Colon (tissue), 2 donors: Measurements from ENCODE around the gene ACSL5.
"Not testable (repeated sequence)": the region's sequence is repeated elsewhere in the genome, so short reads cannot be mapped to it uniquely, and the experiment has no call there.

Experiments used
- FAIRE-seq: peaks from 2 replicates; lab custom pipeline; 2012; peaks lifted over from hg19 to GRCh38; lab: Jason Lieb, UNC
- donor health status: control.
- donor health status: control.

The ACSL5 gene

DNA sequence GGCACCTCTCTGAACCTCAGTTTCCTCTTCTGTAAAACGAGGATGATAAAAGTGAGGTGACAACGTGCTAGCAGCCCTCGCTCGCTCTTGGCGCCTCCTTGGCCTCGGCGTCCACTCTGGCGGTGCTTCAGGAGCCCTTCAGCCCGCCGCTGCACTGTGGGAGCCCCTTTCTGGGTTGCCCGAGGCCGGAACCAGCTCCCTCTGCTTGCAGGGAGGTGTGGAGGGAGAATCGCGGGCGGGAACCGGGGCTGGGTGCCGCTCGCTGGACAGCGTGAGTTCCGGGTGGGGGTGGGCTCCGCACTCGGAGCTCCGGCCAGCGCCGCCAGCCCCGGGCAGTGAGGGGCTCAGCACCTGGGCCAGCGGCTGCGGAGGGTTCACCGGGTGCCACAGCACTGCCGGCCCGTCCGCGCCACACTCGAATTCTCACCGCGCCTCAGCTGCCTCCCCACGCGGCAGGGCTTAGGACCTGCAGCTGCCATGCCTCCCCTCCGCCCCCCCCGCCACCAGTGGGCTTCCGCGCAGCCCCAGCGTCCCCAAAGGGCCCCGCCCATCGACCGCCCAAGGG lies 24.3 kb upstream of the ACSL5 start:
- no peak for FAIRE-seq

DNA sequence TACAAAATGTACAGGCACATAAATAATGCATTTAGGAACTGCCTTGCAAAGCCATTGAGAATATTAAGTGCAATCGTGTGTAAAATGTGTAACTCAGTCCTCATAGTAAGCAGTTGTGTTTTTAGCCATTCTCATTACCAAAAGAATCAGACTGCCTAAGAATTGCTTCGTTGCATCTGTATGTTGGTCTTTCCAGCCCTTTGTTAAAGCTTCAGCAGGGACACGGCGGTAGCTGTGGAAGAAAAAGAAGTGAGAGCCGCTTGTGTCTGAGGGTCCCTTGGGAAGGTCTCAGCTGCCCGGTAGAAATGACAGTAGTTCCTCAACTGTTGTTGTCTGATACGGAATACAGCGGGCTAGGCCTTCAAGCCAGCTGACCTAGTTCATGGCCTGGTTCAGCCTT lies 22.8 kb upstream of the ACSL5 start:
- no peak for FAIRE-seq

DNA sequence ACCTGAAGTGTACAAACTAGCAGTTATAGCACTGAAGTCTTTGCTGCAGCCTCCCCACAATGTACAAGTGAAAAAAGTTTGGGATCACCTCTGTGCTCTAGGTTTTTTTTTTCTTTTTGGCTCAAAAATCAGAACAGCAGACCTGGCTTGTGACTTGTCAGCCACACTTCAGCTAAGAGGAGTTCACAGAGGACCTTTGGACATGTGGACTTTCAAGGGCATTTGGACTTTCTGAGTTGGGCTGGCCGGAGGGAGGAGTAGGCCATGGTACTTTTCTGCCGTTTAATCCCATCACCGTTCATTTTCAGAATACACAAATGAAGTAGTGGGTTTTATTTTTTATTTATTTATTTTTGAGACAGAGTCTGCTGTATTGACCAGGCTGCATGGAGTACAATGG lies 21.9 kb upstream of the ACSL5 start:
- FAIRE-seq = no peak

DNA sequence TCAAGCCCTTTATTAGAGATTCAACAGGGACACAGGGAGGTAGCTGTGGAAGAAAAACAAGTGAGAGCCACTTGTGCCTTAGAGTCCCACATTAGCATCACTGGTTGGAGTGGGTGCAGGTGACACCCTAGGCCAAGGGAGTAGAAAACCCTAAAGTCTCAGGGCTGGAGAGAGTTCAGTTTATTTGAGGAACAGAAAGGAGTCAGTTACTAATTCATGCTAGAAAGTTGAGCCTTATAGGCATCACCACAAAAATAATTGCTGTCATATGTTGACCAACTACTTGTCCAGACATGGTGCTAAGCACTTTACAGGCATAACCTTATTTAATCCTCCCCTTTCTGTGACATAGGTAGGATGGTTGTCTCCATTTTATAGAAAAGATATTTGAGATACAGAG lies 20.9 kb upstream of the ACSL5 start:
- FAIRE-seq = no peak

DNA sequence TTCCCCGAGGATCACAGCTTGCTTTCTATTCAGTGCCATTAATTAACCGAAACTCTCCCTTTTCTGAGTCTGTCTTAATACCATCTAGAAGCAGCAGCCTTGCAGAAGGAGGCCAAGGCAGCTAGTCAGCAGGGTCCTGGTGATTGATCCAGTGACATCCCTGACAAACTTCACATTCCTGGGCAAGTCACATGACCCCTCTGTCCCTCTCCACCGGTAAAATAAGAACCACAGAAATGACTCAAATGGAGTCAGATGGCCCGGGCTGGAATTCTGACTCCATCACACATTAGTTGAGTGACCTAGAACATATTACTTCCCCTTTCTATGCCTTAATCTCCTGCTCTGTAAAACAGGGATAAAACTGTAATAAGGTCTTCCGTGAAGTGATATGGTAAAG lies 17.2 kb upstream of the ACSL5 start:
- FAIRE-seq = no peak

DNA sequence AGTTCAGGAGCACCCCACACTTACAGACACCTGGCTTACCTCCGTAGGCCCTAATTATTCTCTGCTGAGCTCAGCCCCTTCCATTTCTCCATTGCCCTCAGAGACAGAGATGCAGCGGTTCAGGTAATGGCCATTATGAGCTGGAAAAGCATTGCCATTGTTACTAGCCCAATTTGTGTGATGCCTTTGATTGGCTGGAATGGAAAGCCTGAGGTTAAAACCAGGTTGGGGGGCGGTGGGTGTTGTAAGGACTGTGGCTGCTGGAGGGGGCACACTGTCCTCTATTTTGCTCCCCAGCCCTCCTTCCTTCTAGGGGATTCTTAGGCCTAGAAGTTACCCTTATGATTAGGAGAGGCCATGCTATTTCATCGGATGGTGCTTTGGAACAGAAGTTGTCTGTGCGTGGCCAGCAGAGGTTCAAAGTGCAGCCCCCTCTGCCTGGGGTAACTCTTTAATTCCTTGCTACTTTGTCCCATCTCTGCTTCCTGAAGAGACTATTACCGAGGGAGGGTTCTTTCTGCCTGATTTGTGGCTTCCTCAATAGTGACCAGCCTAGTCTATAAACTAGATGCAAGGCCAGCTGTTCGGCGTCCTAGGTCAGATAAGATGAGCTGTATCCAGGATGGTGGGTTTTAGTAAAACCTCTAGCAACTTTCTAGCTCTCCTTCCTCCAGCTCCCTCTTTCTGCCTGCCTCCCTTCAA lies 14.2 kb upstream of the ACSL5 start:
- FAIRE-seq = no peak

DNA sequence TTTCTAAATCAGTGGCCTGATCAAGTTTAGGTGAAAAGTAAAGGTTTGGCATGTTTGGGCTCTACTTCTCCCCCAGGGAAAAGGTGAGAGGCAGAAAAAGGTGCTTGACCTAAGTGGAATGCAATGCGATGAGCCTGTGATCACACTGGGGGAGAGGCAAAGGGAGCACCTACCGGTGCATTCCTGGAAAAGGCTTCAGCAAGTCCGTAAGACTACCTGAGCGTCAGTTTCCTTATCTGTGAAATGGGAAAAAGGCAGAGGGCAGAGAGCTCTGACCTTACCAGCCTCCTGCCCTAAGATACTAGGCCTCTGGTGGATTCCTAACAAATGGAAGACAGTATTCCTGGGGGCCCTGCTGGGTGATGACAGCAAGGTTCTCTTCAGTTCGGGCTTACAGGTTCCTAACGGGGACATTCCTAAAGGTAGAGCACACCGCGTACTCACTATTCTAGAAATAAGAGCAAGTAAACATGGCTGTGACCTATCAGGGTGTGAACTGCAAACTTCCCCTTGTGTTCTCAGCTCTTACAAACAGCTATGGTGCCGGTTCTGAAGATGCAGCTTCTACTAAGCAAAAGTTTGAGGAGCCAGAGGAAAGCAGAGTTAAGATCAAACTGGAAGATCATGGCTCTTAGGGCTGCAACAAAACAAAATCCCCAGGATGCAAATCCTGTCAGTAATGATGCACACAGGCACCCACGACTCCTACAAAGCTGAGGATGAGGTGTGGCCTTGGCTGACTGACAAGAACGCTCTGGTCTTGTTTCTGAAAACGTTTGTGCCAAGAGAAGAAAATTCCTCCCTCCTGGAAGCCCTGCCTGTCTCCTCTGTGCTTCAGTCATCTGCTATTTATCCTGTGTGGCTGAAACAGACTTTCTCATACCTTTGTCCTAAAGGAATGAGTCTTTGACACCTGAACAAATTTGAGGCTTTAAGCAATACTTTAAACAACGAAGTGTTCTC lies 13.3 kb upstream of the ACSL5 start:
- FAIRE-seq = no peak

DNA sequence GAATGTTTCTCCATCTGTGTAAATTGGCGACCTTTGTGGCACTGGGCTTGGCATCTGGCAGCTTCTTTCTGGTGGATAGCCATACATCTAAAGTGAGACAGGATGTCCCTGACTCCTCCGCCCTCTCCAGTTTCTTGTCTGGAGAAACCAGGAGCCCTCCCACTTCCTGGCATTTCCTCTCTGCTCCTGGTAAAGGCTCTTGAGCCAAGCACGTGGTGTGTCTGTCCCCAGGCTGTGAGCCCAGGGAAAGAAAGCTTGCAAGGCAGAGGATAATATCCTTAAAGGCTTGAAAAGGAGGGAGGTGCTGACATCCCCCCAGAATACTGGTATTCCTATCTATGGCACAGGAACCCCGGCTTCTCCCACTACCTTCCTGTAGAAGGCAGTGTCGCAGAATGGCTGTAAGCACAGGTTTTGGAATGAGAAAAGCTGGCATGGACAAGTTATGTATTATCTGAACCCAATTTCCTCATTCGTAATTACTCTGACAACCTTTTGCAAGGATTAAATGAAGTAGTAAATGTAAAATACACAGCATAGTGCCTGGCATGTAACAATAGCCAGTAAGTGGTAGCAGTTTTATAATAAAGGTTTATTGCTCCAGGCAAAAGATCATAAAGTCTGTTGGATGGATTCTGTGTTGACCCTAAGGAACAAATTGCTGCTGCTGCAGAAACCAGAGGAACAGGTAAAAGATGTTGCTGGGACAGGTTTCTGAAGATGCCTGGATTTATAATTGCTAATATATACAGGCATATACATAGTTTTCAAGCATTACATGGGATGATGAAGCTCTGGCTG lies 11.8 kb upstream of the ACSL5 start:
- peak; percentile 76 for FAIRE-seq

DNA sequence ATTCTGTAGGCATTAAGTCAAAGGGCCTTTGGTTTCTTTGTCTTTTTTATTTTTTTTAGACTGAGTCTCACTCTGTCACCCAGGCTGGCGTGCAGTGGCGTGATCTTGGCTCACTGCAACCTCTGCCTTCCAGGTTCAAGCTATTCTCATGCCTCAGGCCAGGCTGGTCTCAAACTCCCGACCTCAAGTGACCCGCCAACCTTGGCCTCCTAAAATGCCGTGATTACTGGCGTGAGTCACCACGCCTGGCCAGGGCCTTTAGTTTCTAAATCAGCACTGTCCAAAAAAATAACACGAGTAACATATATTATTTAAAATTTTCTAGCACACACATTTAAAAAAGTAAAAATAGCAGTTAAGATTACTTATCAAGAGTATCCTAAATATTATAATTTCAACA lies 11.1 kb upstream of the ACSL5 start:
- FAIRE-seq = no peak

DNA sequence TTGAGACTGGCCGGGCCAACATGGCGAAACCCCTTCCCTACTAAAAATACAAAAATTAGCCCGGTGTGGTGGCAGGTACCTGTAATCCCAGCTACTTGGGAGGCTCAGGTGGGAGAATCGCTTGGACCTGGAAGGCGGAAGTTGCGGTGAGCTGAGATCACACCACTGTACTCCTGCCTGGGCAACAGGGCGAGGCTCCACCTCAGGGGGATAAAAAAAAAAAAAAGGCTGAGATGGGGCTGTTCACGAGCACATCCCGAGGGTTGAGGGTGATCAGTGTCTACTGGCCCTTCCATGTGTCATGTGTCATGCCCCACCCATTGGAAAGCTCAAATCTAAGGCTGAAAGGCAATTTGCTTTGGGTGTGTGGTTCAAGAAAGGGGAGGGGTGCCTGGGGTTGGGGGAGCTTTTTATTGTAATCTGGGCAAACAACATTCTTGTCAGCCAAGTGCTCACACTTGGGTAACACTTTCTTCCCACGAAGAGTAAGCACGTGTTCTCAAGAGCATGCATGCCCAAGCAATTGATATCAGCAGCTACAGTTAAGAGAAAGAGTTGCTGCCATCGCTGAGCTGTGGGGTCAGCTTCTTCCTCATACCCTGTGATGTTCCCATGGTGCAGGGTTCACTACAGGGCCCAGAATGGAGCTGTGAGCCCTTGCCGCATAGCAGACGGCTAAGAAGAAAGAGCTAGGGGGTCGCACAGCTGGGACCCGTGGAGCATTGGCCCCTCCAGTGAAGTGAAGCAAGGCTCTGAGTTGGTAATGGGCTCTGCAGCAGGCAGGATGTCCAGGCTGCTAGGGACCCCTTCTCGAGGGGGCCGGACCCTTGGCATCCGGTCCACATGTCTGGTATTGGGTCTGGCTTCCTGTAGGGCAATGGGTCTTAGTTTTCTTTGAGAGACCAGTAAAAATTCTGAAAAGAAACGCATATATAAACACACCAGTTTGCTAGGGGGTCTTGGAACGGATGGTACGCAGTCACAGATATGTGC lies 9.9 kb upstream of the ACSL5 start:
- no peak for FAIRE-seq

DNA sequence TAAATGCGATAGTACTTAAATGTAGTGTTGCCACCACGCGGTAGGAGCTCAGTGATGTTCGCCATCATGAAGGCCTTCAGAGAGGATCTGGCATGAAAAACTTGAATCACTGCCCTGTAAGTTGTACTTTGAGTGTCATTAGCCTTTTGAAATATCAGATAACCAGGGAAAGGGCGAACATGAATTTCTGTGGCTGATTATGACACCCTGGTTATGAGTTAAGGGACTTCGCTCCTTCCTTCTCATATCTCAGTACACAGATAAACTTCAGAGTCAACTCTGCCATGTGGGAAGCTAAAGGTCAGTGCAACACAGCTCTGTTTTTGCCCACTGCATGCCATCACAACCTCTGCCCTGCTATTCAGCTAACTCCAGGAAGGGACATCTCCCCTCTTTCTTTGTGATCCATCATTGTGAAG lies 8.9 kb upstream of the ACSL5 start:
- no peak for FAIRE-seq

DNA sequence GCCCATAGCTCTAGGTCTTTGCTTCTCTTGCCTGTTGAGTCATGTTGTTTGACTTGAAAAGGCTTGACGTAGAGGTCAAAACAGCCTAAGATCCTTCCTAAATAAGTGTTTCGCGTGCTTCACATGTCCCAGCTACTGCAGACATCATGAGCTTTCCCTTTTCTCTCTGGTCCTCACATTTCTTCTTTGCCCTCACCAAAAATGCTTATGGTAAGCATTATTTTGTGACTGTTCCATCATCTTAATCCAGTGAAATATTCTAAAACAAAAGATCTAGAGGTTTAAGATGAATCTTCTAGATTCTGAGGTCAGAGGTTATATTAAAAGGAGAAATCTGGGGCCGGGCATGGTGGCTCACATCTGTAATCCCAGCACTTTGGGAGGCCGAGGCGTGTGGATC lies 8.5 kb upstream of the ACSL5 start:
- FAIRE-seq = no peak

DNA sequence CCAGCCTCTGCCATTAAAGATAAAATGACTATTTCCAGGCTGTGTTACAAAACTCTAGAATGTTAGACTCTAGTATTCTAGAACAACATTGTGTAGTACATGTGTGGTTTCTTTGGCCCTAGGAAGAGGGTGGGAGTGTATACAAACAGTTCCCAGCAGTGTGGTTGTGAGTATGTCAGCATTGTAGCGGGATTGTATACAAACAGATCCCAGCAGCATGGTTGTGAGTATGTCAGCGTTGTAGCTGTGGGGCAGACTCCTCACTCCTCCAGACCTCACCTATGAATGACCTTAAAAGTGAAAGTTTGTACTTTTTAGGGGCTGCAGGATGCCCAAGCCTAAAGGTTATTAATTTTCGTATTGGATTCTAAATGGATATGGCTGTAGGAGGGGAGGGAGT lies 6.9 kb upstream of the ACSL5 start:
- FAIRE-seq = no peak

DNA sequence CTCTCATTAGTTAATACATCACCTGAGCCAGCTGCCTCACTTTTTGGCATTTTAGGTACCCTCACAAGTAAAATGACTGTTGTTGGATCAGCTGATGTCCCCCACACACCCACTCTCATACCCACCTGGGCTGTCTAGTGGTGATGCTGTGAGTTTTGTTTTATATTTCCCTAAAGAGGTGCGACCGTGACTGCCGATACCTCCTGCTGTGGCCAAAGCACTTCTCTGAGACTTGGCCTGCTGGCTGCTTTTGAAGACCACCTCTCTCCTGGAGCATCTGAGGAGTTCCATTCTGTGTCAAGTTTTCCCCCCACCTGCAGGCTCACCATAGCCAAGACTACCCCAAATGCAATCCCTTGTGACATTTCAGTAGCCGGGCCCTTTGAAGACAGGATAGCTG lies 6.4 kb upstream of the ACSL5 start:
- no peak for FAIRE-seq

DNA sequence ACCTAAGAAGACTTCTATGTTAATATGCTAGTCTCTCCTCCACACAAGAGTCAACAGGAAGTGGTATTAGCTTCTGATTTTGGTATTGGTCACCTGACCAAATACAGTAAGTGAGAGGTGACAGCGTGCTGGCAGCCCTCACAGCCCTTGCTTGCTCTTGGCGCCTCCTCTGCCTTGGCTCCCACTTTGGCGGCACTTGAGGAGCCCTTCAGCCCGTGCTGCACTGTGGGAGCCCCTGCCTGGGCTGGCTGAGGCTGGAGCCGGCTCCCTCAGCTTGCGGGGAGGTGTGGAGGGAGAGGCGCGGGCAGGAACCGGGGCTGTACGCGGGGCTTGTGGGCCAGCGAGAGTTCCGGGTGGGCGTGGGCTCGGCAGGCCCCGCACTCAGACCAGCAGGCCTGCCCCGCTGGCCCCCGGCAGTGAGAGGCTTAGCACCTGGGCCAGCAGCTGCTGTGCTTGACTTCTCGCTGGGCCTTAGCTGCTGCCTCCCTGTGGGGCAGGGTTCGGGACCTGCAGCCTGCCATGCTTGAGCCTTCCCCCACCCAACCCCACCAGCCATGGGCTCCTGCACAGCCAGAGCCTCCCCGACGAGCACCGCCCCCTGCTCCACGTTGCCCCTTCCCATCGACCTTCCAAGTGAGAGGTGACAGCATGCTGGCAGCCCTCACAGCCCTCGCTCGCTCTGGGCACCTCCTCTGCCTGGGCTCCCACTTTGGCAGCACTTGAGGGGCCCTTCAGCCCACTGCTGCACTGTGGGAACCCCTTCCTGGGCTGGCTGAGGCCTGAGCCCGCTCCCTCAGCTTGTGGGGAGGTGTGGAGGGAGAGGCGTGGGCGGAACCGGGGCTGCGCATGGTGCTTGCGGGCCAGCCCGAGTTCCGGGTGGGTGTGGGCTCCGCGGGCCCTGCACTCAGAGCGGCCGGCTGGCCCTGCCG lies 4.2 kb upstream of the ACSL5 start:
- FAIRE-seq = no peak

DNA sequence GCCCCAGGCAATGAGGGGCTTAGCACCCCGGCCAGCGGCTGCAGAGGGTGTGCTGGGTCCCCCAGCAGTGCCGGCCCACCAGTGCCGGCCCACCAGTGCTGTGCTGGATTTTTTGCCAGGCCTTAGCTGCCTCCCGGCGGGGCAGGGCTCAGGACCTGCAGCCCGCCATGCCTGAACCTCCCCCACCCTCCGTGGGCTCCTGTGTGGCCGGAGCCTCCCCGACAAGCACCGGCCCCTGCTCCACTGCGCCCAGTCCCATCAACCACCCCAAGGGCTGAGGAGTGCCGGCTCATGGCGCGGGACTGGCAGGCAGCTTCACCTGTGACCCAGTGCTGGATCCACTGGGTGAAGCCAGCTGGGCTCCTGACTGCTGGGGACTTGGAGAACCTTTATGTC lies 3.5 kb upstream of the ACSL5 start:
- FAIRE-seq = no peak

DNA sequence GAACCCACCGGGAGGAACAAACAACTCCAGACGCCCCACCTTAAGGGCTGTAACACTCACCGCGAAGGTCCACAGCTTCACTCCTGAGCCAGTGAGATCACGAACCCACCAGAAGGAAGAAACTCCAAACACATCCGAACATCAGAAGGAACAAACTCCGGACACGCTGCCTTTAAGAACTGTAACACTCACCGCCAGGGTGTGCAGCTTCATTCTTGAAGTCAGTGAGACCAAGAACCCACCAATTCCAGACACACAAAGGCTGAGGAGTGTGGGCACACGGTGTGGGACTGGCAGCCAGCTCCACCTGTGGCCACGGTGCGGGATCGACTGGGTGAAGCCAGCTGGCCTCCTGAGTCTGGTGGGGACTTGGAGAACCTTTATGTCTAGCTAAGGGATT lies 2.6 kb upstream of the ACSL5 start:
- not testable (repeated sequence) for FAIRE-seq

DNA sequence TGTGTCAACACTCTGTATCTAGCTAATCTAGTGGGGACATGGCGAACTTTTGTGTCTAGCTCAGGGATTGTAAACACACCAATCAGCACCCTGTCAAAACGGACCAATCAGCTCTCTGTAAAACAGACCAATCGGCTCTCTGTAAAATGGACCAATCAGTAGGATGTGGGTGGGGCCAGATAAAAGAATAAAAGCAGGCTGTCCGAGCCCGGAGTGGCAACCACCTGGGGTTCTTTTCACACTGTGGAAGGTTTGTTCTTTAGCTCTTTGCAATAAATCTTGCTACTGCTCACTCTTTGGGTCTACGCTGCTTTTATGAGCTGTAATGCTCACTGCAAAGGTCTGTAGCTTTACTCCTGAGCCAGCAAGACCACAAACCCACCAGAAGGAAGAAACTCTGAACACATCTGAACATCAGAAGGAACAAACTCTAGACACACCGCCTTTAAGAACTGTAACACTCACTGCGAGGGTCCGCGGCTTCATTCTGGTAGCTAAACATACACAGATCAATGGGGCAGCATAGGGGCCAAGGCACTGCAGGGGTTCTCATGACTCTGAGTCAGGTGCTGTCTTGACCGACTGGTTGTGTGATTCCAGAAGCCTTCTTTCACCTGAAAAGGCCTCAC lies 1.6 kb upstream of the ACSL5 start:
- not testable (repeated sequence) for FAIRE-seq

DNA sequence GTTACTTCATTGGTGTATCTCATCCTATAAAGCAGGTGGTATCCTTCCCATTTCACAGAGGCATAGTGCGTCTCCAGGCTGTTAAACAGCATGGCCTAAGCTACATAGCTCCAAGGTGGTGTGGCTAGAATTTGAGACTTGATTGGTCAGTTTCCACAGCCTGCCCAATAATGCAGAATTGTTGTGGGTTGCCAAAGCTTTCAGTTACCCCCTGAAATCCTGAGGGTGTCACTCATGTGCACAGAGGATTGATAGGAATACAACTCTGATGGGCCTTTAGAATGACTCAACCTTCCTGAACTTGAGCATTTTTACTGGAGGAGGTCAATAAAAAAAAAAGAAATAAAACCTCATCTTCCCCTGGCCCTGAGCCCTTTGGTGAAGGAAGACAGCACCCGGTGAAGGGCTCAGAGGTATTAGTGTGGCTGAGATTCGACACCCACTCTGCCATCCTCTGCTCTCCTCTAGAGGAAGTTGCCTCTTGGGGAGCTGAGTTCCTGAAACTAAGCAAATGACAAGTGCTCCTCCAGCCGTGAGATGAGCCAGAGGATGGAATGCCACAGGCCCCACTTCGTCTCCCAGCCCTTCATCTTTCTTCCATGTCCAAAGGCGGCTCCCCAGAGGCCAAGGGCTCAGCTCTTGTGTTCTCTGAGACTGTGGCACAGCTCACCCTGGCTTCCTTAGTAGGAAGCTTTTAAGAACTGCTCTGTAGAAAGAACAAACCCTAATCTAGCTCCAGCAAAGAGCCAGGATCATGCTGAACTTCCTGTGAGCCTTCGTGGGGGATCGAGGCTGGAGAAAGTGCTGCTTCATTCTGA lies 1.0 kb downstream of the ACSL5 start:
- FAIRE-seq = no peak
